Endothelial cell of umbilical vein (primary cell): ENCODE measurements around the gene CD84.

ENCODE experiments used
- POLR2A ChIP-seq: IDR thresholded peaks from 2 replicates; pipeline ENCODE4 v1.6.1; 2012; ENCODE audit warnings: low read depth, mild to moderate bottlenecking, control low read depth, low read length
- TF ChIP-seq, protein P1 (sequence below), 2 donors: IDR thresholded peaks; 1 replicate in 1 of 2; 2 replicates in 1 of 2; pipeline ENCODE4 v1.5.1; 2011; ENCODE audit warnings: low read length in 2 of 2, mild to moderate bottlenecking in 2 of 2, moderate library complexity in 2 of 2, control low read depth in 1 of 2, inconsistent platforms in 1 of 2, low read depth in 1 of 2; ENCODE audit not compliant: insufficient read depth in 1 of 2; ENCODE audit errors: extremely low read depth in 1 of 2

DNA sequence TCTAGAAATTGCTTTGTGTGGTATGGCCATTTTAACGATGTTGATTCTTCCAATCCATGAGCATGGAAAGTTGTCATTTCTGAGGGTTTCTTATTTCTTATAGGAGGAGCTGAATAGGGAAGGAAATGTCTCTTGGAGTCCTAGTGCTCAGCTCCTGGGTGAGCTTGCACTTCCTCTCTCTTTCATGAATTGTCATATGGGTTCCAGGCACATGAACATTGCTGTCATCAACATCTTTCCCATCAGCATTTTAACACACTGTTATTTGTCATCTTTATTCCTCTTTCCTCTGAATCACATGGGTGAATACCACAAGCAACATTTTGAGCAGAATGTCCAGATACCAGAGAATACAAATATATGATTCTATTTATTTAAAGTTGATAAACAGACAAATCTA lies 79.7 kb downstream of the CD84 start:
- TF ChIP-seq, protein P1, sequence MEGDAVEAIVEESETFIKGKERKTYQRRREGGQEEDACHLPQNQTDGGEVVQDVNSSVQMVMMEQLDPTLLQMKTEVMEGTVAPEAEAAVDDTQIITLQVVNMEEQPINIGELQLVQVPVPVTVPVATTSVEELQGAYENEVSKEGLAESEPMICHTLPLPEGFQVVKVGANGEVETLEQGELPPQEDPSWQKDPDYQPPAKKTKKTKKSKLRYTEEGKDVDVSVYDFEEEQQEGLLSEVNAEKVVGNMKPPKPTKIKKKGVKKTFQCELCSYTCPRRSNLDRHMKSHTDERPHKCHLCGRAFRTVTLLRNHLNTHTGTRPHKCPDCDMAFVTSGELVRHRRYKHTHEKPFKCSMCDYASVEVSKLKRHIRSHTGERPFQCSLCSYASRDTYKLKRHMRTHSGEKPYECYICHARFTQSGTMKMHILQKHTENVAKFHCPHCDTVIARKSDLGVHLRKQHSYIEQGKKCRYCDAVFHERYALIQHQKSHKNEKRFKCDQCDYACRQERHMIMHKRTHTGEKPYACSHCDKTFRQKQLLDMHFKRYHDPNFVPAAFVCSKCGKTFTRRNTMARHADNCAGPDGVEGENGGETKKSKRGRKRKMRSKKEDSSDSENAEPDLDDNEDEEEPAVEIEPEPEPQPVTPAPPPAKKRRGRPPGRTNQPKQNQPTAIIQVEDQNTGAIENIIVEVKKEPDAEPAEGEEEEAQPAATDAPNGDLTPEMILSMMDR (IDR thresholded peaks at IDR 0.05; ENCODE audit: extremely low read depth in 1 of 2, insufficient read depth in 1 of 2, low read depth in 1 of 2, low read length in 2 of 2) = no peak
- no peak for TF ChIP-seq POLR2A
